Memory B cell (primary cell): Measurements from ENCODE around the gene TAP2.
A peak's percentile ranks its signal among the peaks of the same experiment; 100 is the strongest.
"Not testable (repeated sequence)": the region's sequence is repeated elsewhere in the genome, so short reads cannot be mapped to it uniquely, and the experiment has no call there.

Source experiments
- ATAC-seq: fragments of 150-1000 bp; cut with Tn5 transposase; 2 replicates; pipeline ENCODE4 v1.10.0; 2021; ENCODE audit warnings: low read depth, mild to moderate bottlenecking, moderate library complexity
- DNase-seq, 2 donors: peaks; one replicate each; pipeline ENCODE4 v3.0.0; 2022; ENCODE audit warnings: low spot score in 2 of 2
- H3K27ac Mint-ChIP-seq: one replicate; pipeline ENCODE4 v1.8.0; 2022; ENCODE audit warnings: mild to moderate bottlenecking, moderate library complexity, mixed read lengths
- H3K27me3 Mint-ChIP-seq: one replicate; pipeline ENCODE4 v1.8.0; 2022; ENCODE audit warnings: mixed read lengths
- H3K36me3 Mint-ChIP-seq: one replicate; pipeline ENCODE4 v1.8.0; 2022; ENCODE audit warnings: mild to moderate bottlenecking, mixed read lengths
- H3K4me1 Mint-ChIP-seq: one replicate; pipeline ENCODE4 v1.8.0; 2022; ENCODE audit warnings: mixed read lengths
- H3K4me3 Mint-ChIP-seq: one replicate; pipeline ENCODE4 v1.8.0; 2022; ENCODE audit warnings: mild to moderate bottlenecking, moderate library complexity, mixed read lengths
- H3K9me3 Mint-ChIP-seq: one replicate; pipeline ENCODE4 v1.8.0; 2022; ENCODE audit warnings: mixed read lengths

TAP2 gene

GRCh38 chr6:32838114-32838958 lies at the start of gene TAP2:
Gene TAP2 (minus strand): TSS chr6:32838739. CDS start chr6:32838233, 506 bp downstream.
- Mint-ChIP-seq H3K4me3 (peak within 1 kb of the TSS; percentile 90), H3K27me3 (no peaks in the 10 kb centered on the region), H3K9me3 (no peaks in the 10 kb centered on the region), H3K4me1 (peaks cover 58% of the 10 kb centered on the region), H3K36me3 (peaks cover 53% of the 10 kb centered on the region), H3K27ac (peak within 1 kb of the TSS; percentile 88)
- ATAC-seq (peak; percentile 88), DNase-seq (peak; percentile 99 to 100)

GRCh38 chr6:32887616-32888015 lies 49.1 kb upstream of the TAP2 start:
- no peak overlapping the region for H3K4me3 Mint-ChIP-seq
- DNase-seq (no peak), ATAC-seq (no peak)
- H3K27me3 Mint-ChIP-seq, result no peaks in the 10 kb centered on the region
- H3K36me3 Mint-ChIP-seq, result no peaks in the 10 kb centered on the region
- peaks cover 14% of the 10 kb centered on the region for H3K4me1 Mint-ChIP-seq
- no peaks in the 10 kb centered on the region for H3K9me3 Mint-ChIP-seq
- H3K27ac Mint-ChIP-seq, result no peak overlapping the region

GRCh38 chr6:32886681-32887383 lies 48.3 kb upstream of the TAP2 start:
- H3K4me1 Mint-ChIP-seq, result peaks cover 12% of the 10 kb centered on the region
- no peaks in the 10 kb centered on the region for H3K9me3 Mint-ChIP-seq

GRCh38 chr6:32885698-32886286 lies 47.3 kb upstream of the TAP2 start:
- H3K27ac Mint-ChIP-seq, result no peak overlapping the region
- H3K4me3 Mint-ChIP-seq, result no peak overlapping the region
- H3K9me3 Mint-ChIP-seq, result no peaks in the 10 kb centered on the region
- DNase-seq, result peak in 1 of 2 donors; percentile 74
- ATAC-seq, result peak; percentile 81
- H3K4me1 Mint-ChIP-seq, result peaks cover 13% of the 10 kb centered on the region
- no peaks in the 10 kb centered on the region for H3K27me3 Mint-ChIP-seq
- no peaks in the 10 kb centered on the region for H3K36me3 Mint-ChIP-seq

More at GRCh38 chr6:32886681-32887383, 48.3 kb upstream of the TAP2 start:
- DNase-seq (no peak), ATAC-seq (no peak)
- Mint-ChIP-seq H3K27ac (peak overlapping the region; percentile 75), H3K36me3 (no peaks in the 10 kb centered on the region), H3K4me3 (no peak overlapping the region), H3K27me3 (no peaks in the 10 kb centered on the region)

GRCh38 chr6:32883789-32884188 lies 45.2 kb upstream of the TAP2 start:
- peaks cover 22% of the 10 kb centered on the region for H3K4me1 Mint-ChIP-seq
- no peak overlapping the region for H3K4me3 Mint-ChIP-seq
- no peaks in the 10 kb centered on the region for H3K9me3 Mint-ChIP-seq
- H3K36me3 Mint-ChIP-seq, result peaks cover 3% of the 10 kb centered on the region
- DNase-seq (no peak), ATAC-seq (no peak)
- no peak overlapping the region for H3K27ac Mint-ChIP-seq
- H3K27me3 Mint-ChIP-seq, result peaks cover 8% of the 10 kb centered on the region

- ATAC-seq (no peak), DNase-seq (no peak)
- H3K27me3 Mint-ChIP-seq, result peaks cover 8% of the 10 kb centered on the region
- H3K9me3 Mint-ChIP-seq, result no peaks in the 10 kb centered on the region
- H3K36me3 Mint-ChIP-seq, result peaks cover 3% of the 10 kb centered on the region
- no peak overlapping the region for H3K4me3 Mint-ChIP-seq
- no peak overlapping the region for H3K27ac Mint-ChIP-seq
- H3K4me1 Mint-ChIP-seq, result peaks cover 20% of the 10 kb centered on the region
These were observed 44.3 kb upstream of the TAP2 start for GRCh38 chr6:32882879-32883250.

GRCh38 chr6:32880962-32881361 lies 42.4 kb upstream of the TAP2 start:
- not testable (repeated sequence) for H3K36me3 Mint-ChIP-seq, H3K9me3 Mint-ChIP-seq, H3K27me3 Mint-ChIP-seq, DNase-seq, H3K27ac Mint-ChIP-seq
- peaks cover 19% of the 10 kb centered on the region for H3K4me1 Mint-ChIP-seq
- ATAC-seq, result peak; percentile 65
- peak overlapping the region; percentile 11 for H3K4me3 Mint-ChIP-seq

- no peaks in the 10 kb centered on the region for H3K9me3 Mint-ChIP-seq
- H3K4me1 Mint-ChIP-seq, result peaks cover 18% of the 10 kb centered on the region
- ATAC-seq, result no peak
- H3K27me3 Mint-ChIP-seq, result peaks cover 8% of the 10 kb centered on the region
- peaks cover 3% of the 10 kb centered on the region for H3K36me3 Mint-ChIP-seq
- DNase-seq, result no peak
- H3K27ac Mint-ChIP-seq, result no peak overlapping the region
- H3K4me3 Mint-ChIP-seq, result peak overlapping the region; percentile 82
These were observed 41.2 kb upstream of the TAP2 start for GRCh38 chr6:32879691-32880090.

- H3K27ac Mint-ChIP-seq, result no peak overlapping the region
- peaks cover 19% of the 10 kb centered on the region for H3K4me1 Mint-ChIP-seq
- no peaks in the 10 kb centered on the region for H3K9me3 Mint-ChIP-seq
- peaks cover 8% of the 10 kb centered on the region for H3K27me3 Mint-ChIP-seq
- H3K36me3 Mint-ChIP-seq, result peaks cover 3% of the 10 kb centered on the region
- no peak overlapping the region for H3K4me3 Mint-ChIP-seq
- no peak for DNase-seq
- no peak for ATAC-seq
These were observed 38.1 kb upstream of the TAP2 start for GRCh38 chr6:32876603-32877002.

GRCh38 chr6:32873947-32874346 lies 35.4 kb upstream of the TAP2 start:
- H3K4me1 Mint-ChIP-seq, H3K9me3 Mint-ChIP-seq, H3K4me3 Mint-ChIP-seq, ATAC-seq, H3K27me3 Mint-ChIP-seq, DNase-seq, H3K36me3 Mint-ChIP-seq, H3K27ac Mint-ChIP-seq: not testable (repeated sequence)

- ATAC-seq (peak; percentile 66), DNase-seq (peak; percentile 83 to 88)
- H3K27me3 Mint-ChIP-seq, result no peaks in the 10 kb centered on the region
- no peak overlapping the region for H3K27ac Mint-ChIP-seq
- peaks cover 23% of the 10 kb centered on the region for H3K4me1 Mint-ChIP-seq
- H3K4me3 Mint-ChIP-seq, result no peak overlapping the region
- H3K36me3 Mint-ChIP-seq, result no peaks in the 10 kb centered on the region
- H3K9me3 Mint-ChIP-seq, result no peaks in the 10 kb centered on the region
These were observed 29.8 kb upstream of the TAP2 start for GRCh38 chr6:32868257-32868788.

GRCh38 chr6:32867554-32868256 lies 29.2 kb upstream of the TAP2 start:
- peak; percentile 33 for ATAC-seq

GRCh38 chr6:32867022-32867477 lies 28.5 kb upstream of the TAP2 start:
- ATAC-seq, result peak; percentile 72
- Mint-ChIP-seq H3K4me1 (peaks cover 25% of the 10 kb centered on the region), H3K36me3 (no peaks in the 10 kb centered on the region), H3K27me3 (no peaks in the 10 kb centered on the region), H3K27ac (peak overlapping the region; percentile 89), H3K4me3 (peak overlapping the region; percentile 67), H3K9me3 (no peaks in the 10 kb centered on the region)
- peak in 1 of 2 donors; percentile 24 for DNase-seq

More at GRCh38 chr6:32867554-32868256, 29.2 kb upstream of the TAP2 start:
- Mint-ChIP-seq H3K27ac (peak overlapping the region; percentile 89), H3K4me3 (peak overlapping the region; percentile 67), H3K9me3 (no peaks in the 10 kb centered on the region), H3K4me1 (peaks cover 24% of the 10 kb centered on the region), H3K36me3 (no peaks in the 10 kb centered on the region), H3K27me3 (no peaks in the 10 kb centered on the region)
- no peak for DNase-seq
